B cell (primary cell): ENCODE results near the gene ITGB2. TPM values are rescaled to one million over a fixed set of nuclear protein-coding genes. Genes with fewer than 3 reads are reported as not detected.
A peak's percentile ranks its signal among the peaks of the same experiment; 100 is the strongest.

Source experiments
- ATAC-seq: fragments of 200-7000 bp; cut with Tn5 transposase; one replicate; pipeline ENCODE4 v1.10.0; 2021; ENCODE audit warnings: low read depth, mild to moderate bottlenecking, moderate number of reproducible peaks, moderate library complexity
- CTCF ChIA-PET: fragments of 350-600 bp; sonication (Branson Sonifier 250); formaldehyde crosslinking; loops from one replicate; lab custom pipeline; 2021; ENCODE audit warnings: antibody characterized with exemption, inconsistent platforms; lab: Charles Lee
- POLR2A ChIA-PET: fragments of 350-600 bp; sonication (Branson Sonifier 250); formaldehyde crosslinking; loops from one replicate; lab custom pipeline; 2021; ENCODE audit warnings: antibody characterized with exemption; lab: Charles Lee
- DNase-seq: peaks from one replicate; pipeline ENCODE4 v3.0.0; 2013
- H2AFZ ChIP-seq: 2 replicates; pipeline ENCODE4 v1.6.1; 2012; ENCODE audit warnings: mild to moderate bottlenecking, low read depth, low read length; ENCODE audit not compliant: insufficient read depth, poor library complexity, severe bottlenecking
- H3K27ac ChIP-seq, 2 donors: 1 replicate in 1 of 2; 2 replicates in 1 of 2; pipeline ENCODE4 v1.5.1; 2012 to 2013; ENCODE audit warnings: low read length in 2 of 2, mild to moderate bottlenecking in 2 of 2, moderate library complexity in 1 of 2
- H3K27me3 ChIP-seq, 4 experiments: fragments of 200-600 bp in 1 of 4; sonication (generic) in 1 of 4; replicated peaks in 1 of 4; 1 replicate in 2 of 4; 2 replicates in 2 of 4; pipeline versions ENCODE4 v1.6.1 to v1.7.0; 2013 to 2016; ENCODE audit warnings: low read length in 3 of 4, mild to moderate bottlenecking in 2 of 4, mixed read lengths in 1 of 4, moderate library complexity in 1 of 4; ENCODE audit not compliant: insufficient read depth in 4 of 4, control insufficient read depth in 3 of 4; ENCODE audit errors: control extremely low read depth in 1 of 4
- H3K36me3 ChIP-seq, 2 experiments: replicated peaks in 1 of 2; 1 replicate in 1 of 2; 2 replicates in 1 of 2; pipeline versions ENCODE4 v1.6.1 to v1.7.1; 2013; ENCODE audit warnings: low read length in 1 of 2; ENCODE audit not compliant: insufficient read depth in 2 of 2, control insufficient read depth in 1 of 2; ENCODE audit errors: control extremely low read depth in 1 of 2, extremely low read depth in 1 of 2
- H3K4me1 ChIP-seq, 2 donors: fragments of 200-600 bp in 1 of 2; sonication (generic) in 1 of 2; 1 replicate in 1 of 2; 2 replicates in 1 of 2; pipeline versions ENCODE4 v1.5.1 to v1.6.1; 2013 to 2017; ENCODE audit warnings: low read length in 2 of 2; ENCODE audit not compliant: control insufficient read depth in 2 of 2, insufficient read depth in 2 of 2
- H3K4me2 ChIP-seq: replicated peaks from 2 replicates; pipeline ENCODE3; 2012; ENCODE audit warnings: mild to moderate bottlenecking, low read depth, low read length; ENCODE audit not compliant: poor library complexity, severe bottlenecking
- H3K4me3 ChIP-seq, 5 experiments: fragments of 200-600 bp in 1 of 5; sonication (generic) in 1 of 5; 1 replicate in 3 of 5; 2 replicates in 2 of 5; pipeline versions ENCODE4 v1.5.1 to v1.7.0; 2011 to 2016; ENCODE audit warnings: low read length in 4 of 5, mild to moderate bottlenecking in 4 of 5, low read depth in 2 of 5, control low read depth in 1 of 5, moderate library complexity in 1 of 5; ENCODE audit not compliant: insufficient read depth in 1 of 5; ENCODE audit errors: control extremely low read depth in 1 of 5, extremely low read depth in 1 of 5
- H3K79me2 ChIP-seq: fragments of 200-600 bp; sonication (generic); one replicate; pipeline ENCODE4 v1.6.0; 2016; ENCODE audit warnings: low read length; ENCODE audit not compliant: control insufficient read depth, insufficient read depth
- H3K9ac ChIP-seq: fragments of 200-600 bp; sonication (generic); 2 replicates; pipeline ENCODE4 v1.6.1; 2017; ENCODE audit warnings: mild to moderate bottlenecking, low read length, moderate library complexity
- H3K9me3 ChIP-seq, 3 donors: one replicate each; pipeline versions ENCODE4 v1.6.1 to v1.7.1; 2013; ENCODE audit warnings: low read length in 2 of 3; ENCODE audit not compliant: control insufficient read depth in 2 of 3, insufficient read depth in 1 of 3; ENCODE audit errors: control extremely low read depth in 1 of 3
- H4K20me1 ChIP-seq: 2 replicates; pipeline ENCODE4 v1.6.0; 2012; ENCODE audit warnings: mild to moderate bottlenecking, low read length; ENCODE audit not compliant: insufficient read depth, control insufficient read depth, poor library complexity, severe bottlenecking
- H3K27ac Mint-ChIP-seq: one replicate; pipeline ENCODE4 v1.8.0; 2021; ENCODE audit warnings: mixed read lengths
- H3K27me3 Mint-ChIP-seq: one replicate; pipeline ENCODE4 v1.8.0; 2021; ENCODE audit warnings: mixed read lengths
- H3K4me1 Mint-ChIP-seq: one replicate; pipeline ENCODE4 v1.8.0; 2021; ENCODE audit warnings: mixed read lengths
- H3K4me3 Mint-ChIP-seq: one replicate; pipeline ENCODE4 v1.8.0; 2021; ENCODE audit warnings: mixed read lengths
- H3K9me3 Mint-ChIP-seq: one replicate; pipeline ENCODE4 v1.8.0; 2022; ENCODE audit warnings: mixed read lengths; ENCODE audit not compliant: insufficient read depth
- CTCF ChIP-seq: fragments of 200-600 bp; IDR thresholded peaks from one replicate; pipeline ENCODE4 v1.8.0; 2022; ENCODE audit warnings: antibody characterized with exemption, mild to moderate bottlenecking
- EZH2 ChIP-seq: IDR thresholded peaks from 2 replicates; pipeline ENCODE4 v1.6.1; 2012; ENCODE audit warnings: borderline replicate concordance, low read depth, mild to moderate bottlenecking, moderate library complexity, low read length; ENCODE audit not compliant: insufficient read depth, poor library complexity, severe bottlenecking
- WGBS: methylation state at CpG from one replicate; pipeline ENCODE4 v1.1.5; 2013; ENCODE audit warnings: missing lambda C conversion rate; ENCODE audit not compliant: insufficient coverage; 5-methylcytosine and 5-hydroxymethylcytosine counted together
- intact Hi-C: fragments of 100-400 bp; cut with micrococcal nuclease; formaldehyde crosslinking; loops from one replicate; pipeline ENCODE4 v1.10.0; 2022
- polyA plus RNA-seq: library from polyadenylated mRNA; depleted of rRNA; stranded (reverse); fragments of >200 nt; gene quantifications from 2 replicates; pipeline ENCODE4 v1.2.3, GENCODE V29; 2012
- total RNA-seq, 2 donors: library from RNA; stranded (reverse); fragments of 120-200 nt in 1 of 2; gene quantifications; 1 replicate in 1 of 2; 2 replicates in 1 of 2; pipeline versions ENCODE4 v1.2.3 to v1.2.4, GENCODE V29; 2013 to 2022

Gene ITGB2
- total and polyA plus RNA-seq, 2 donors (not counting 1 experiment from before 2014, with no cell fraction given): 102 to 368 TPM

DNA sequence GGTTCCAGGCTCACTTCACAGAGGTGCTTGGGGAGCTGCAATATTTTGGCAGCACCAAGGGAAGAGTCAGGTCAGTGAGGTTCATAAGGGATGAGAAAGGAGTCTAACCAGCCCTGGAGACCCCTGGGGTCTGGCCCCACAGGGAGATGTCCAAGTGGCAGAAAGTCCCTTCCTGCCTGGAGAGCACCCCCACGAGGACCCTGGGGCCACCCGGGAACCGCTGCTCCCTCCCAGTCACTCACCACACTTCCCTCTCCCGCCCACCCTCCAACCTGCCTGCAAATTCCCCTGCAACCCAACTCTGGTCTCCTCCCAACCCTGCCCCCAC, 6.5 kb upstream of the ITGB2 start:
- Histone ChIP-seq H3K9me3 (peaks cover 0 to 9% (median 0%) of the 10 kb centered on the region in 3 donors), H3K27ac (peak overlapping the region; percentile 69 to 72), H3K4me3 (peak overlapping the region; percentile 47 to 72 (median 59)), H3K27me3 (no peaks in the 10 kb centered on the region), H2AFZ (peak overlapping the region; percentile 48), H3K9ac (peak overlapping the region; percentile 71), H3K79me2 (peaks cover 37% of the 10 kb centered on the region), H3K4me1 (peaks cover 81 to 95% of the 10 kb centered on the region in 2 donors), H4K20me1 (no peaks in the 10 kb centered on the region), H3K36me3 (no peaks in the 10 kb centered on the region), H3K4me2 (peak overlapping the region; percentile 98)
- 0% methylated on average over 3 of the region's 4 CpGs for WGBS
- POLR2A ChIA-PET: interaction anchor here (0.6 to 2.7 kb wide), 9 partner anchors 10 to 360 kb away, joined by 3 to 25 read pairs (median 7); partner anchors contain the start of genes POFUT2 and PTTG1IP
- TF ChIP-seq EZH2 (no peak), CTCF (no peak)
- Mint-ChIP-seq H3K27ac (peak overlapping the region; percentile 95), H3K4me1 (peaks cover 87% of the 10 kb centered on the region), H3K9me3 (peaks cover 2% of the 10 kb centered on the region), H3K27me3 (no peaks in the 10 kb centered on the region), H3K4me3 (peak overlapping the region; percentile 82)
- CTCF ChIA-PET: interaction anchor here (0.7 to 10.6 kb wide), 12 partner anchors 8 to 417 kb away, joined by 3 to 204 read pairs (median 5); partner anchors contain the start of genes PTTG1IP and UBE2G2
- ATAC-seq (no peak), DNase-seq (no peak)
- intact Hi-C loops: loop anchor here (2.0 kb wide), 1 partner anchor 52 kb away; no protein-coding TSS in a partner anchor
